Activated B cell treated with CpG ODN at 0.5 μM for 24 hours (primary cell): Measurements from ENCODE around the gene ZNF672. TPM values are rescaled to one million over a fixed set of nuclear protein-coding genes. Genes with fewer than 3 reads are reported as not detected.

Source experiments
- ATAC-seq: fragments of 200-7000 bp; cut with Tn5 transposase; one replicate; pipeline ENCODE4 v1.10.0; 2021; ENCODE audit warnings: low read depth, mild to moderate bottlenecking, moderate library complexity
- CTCF ChIA-PET: fragments of 350-600 bp; sonication (Branson Sonifier 250); formaldehyde crosslinking; loops from one replicate; lab custom pipeline; 2021; ENCODE audit warnings: antibody characterized with exemption; lab: Charles Lee
- POLR2A ChIA-PET: fragments of 350-600 bp; sonication (Branson Sonifier 250); formaldehyde crosslinking; loops from one replicate; lab custom pipeline; 2021; ENCODE audit warnings: antibody characterized with exemption; lab: Charles Lee
- DNase-seq: peaks from one replicate; pipeline ENCODE4 v3.0.0; 2022
- H3K27ac Mint-ChIP-seq: one replicate; pipeline ENCODE4 v1.8.0; 2020; ENCODE audit warnings: mixed read lengths
- H3K27me3 Mint-ChIP-seq: one replicate; pipeline ENCODE4 v1.8.0; 2021; ENCODE audit warnings: mixed read lengths
- H3K36me3 Mint-ChIP-seq: one replicate; pipeline ENCODE4 v1.8.0; 2021; ENCODE audit warnings: low read depth, mixed read lengths
- H3K4me1 Mint-ChIP-seq: one replicate; pipeline ENCODE4 v1.8.0; 2021; ENCODE audit warnings: mixed read lengths
- H3K4me3 Mint-ChIP-seq: one replicate; pipeline ENCODE4 v1.8.0; 2020; ENCODE audit warnings: mild to moderate bottlenecking, mixed read lengths
- H3K9me3 Mint-ChIP-seq: one replicate; pipeline ENCODE4 v1.8.0; 2020; ENCODE audit warnings: mixed read lengths
- intact Hi-C: fragments of 100-400 bp; cut with micrococcal nuclease; formaldehyde crosslinking; loops from one replicate; pipeline ENCODE4 v1.15.1; 2024
- total RNA-seq: library from RNA; stranded (reverse); gene quantifications from 2 replicates; pipeline ENCODE4 v1.2.3, GENCODE V29; 2022
- TF ChIP-seq, protein P1 (sequence below): fragments of 200-600 bp; IDR thresholded peaks from one replicate; pipeline ENCODE4 v1.8.0; 2022; ENCODE audit warnings: antibody characterized with exemption, mild to moderate bottlenecking

Gene ZNF672
- total RNA-seq, 1 donor from 2014 or later = 47.0 TPM

DNA sequence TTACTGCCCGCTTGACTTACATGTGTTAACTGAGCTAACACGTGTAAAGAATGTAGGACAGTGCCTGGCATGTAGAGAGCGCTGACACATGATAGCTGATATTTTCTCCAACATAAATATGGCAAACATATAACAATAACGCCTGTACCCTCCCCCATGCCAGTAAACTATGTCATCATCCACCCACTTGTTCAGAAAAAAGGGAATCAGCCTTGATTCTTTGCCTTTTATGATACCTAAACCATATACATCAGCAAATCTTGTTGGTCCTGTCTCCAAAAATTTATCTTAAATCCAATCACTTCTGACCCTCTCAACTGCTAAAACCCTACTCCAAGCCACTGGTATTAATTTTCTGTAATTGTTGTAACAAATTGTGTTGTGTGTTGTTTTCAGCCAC, 22.0 kb downstream of the ZNF672 start:
- intact Hi-C loops = no loop called here
- CTCF ChIA-PET = interaction anchor here (0.9 to 3.2 kb wide), 5 partner anchors 14 to 46 kb away, joined by 3 to 31 read pairs (median 7); partner anchors contain the start of genes PGBD2 and ZNF672
- POLR2A ChIA-PET = interaction anchor here (2.6 to 7.1 kb wide), 5 partner anchors 14 to 46 kb away, joined by 19 to 250 read pairs (median 46); partner anchors contain the start of genes PGBD2, SH3BP5L and ZNF672
- no peaks in the 10 kb centered on the region for H3K27me3 Mint-ChIP-seq
- H3K4me1 Mint-ChIP-seq = peaks cover 49% of the 10 kb centered on the region
- peaks cover 10% of the 10 kb centered on the region for H3K36me3 Mint-ChIP-seq
- H3K4me3 Mint-ChIP-seq = peak overlapping the region; percentile 87
- TF ChIP-seq, protein P1, sequence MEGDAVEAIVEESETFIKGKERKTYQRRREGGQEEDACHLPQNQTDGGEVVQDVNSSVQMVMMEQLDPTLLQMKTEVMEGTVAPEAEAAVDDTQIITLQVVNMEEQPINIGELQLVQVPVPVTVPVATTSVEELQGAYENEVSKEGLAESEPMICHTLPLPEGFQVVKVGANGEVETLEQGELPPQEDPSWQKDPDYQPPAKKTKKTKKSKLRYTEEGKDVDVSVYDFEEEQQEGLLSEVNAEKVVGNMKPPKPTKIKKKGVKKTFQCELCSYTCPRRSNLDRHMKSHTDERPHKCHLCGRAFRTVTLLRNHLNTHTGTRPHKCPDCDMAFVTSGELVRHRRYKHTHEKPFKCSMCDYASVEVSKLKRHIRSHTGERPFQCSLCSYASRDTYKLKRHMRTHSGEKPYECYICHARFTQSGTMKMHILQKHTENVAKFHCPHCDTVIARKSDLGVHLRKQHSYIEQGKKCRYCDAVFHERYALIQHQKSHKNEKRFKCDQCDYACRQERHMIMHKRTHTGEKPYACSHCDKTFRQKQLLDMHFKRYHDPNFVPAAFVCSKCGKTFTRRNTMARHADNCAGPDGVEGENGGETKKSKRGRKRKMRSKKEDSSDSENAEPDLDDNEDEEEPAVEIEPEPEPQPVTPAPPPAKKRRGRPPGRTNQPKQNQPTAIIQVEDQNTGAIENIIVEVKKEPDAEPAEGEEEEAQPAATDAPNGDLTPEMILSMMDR = no peak
- DNase-seq = no peak
- no peak for ATAC-seq
- H3K27ac Mint-ChIP-seq = peak overlapping the region; percentile 97
- no peaks in the 10 kb centered on the region for H3K9me3 Mint-ChIP-seq

DNA sequence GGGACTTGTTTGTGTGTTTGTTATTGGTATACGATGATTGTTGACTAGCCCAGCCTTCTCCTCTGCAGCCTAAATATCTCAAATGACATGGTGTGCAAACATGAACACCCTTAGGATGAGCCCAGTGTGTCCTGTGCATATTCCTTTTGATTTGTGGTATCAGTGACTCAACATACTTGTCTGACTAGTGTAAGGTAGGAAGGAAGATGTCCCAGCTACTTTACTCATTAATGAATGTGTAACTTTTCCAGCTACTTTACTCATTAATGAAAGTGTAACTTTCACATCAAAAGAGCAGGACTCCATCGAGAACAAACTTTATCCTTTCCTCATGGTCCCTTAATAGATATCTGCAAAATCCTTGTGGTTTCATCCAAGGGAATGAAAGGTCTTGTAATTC, 23.6 kb downstream of the ZNF672 start:
- no peak overlapping the region for H3K27ac Mint-ChIP-seq
- POLR2A ChIA-PET = interaction anchor here (0.6 to 7.1 kb wide), 5 partner anchors 12 to 56 kb away, joined by 3 to 250 read pairs (median 9); partner anchors contain the start of genes SH3BP5L and ZNF672
- peaks cover 47% of the 10 kb centered on the region for H3K4me1 Mint-ChIP-seq
- peaks cover 3% of the 10 kb centered on the region for H3K36me3 Mint-ChIP-seq
- TF ChIP-seq, protein P1 = no peak
- no peaks in the 10 kb centered on the region for H3K27me3 Mint-ChIP-seq
- no peaks in the 10 kb centered on the region for H3K9me3 Mint-ChIP-seq
- CTCF ChIA-PET = no interaction called here
- ATAC-seq (no peak), DNase-seq (no peak)
- no peak overlapping the region for H3K4me3 Mint-ChIP-seq
- intact Hi-C loops = no loop called here

DNA sequence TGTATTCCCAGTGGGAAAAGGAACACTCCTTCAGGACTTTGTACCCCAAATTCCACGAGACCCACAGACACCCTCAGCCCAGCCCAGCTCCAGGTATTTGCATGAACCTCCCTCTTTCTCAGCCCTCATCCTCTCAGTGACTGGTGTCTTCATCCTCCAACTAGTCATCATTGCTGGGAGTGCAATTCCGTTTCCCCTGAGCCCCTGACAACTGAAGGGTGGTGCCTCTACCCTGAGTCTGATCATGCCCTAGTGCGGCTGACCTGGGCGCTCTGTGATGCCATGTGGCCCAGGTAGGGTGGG, 24.6 kb downstream of the ZNF672 start:
- H3K4me3 Mint-ChIP-seq = peak overlapping the region; percentile 90
- DNase-seq (no peak), ATAC-seq (peak; percentile 1)
- intact Hi-C loops = no loop called here
- no peaks in the 10 kb centered on the region for H3K27me3 Mint-ChIP-seq
- H3K36me3 Mint-ChIP-seq = peaks cover 3% of the 10 kb centered on the region
- H3K9me3 Mint-ChIP-seq = no peaks in the 10 kb centered on the region
- TF ChIP-seq, protein P1 = no peak
- peak overlapping the region; percentile 77 for H3K27ac Mint-ChIP-seq
- ChIA-PET CTCF (no interaction called here), POLR2A (interaction anchor here (1.0 to 7.1 kb wide), 5 partner anchors 11 to 57 kb away, joined by 4 to 250 read pairs (median 9); partner anchors contain the start of genes PGBD2, SH3BP5L and ZNF672)
- peaks cover 44% of the 10 kb centered on the region for H3K4me1 Mint-ChIP-seq

DNA sequence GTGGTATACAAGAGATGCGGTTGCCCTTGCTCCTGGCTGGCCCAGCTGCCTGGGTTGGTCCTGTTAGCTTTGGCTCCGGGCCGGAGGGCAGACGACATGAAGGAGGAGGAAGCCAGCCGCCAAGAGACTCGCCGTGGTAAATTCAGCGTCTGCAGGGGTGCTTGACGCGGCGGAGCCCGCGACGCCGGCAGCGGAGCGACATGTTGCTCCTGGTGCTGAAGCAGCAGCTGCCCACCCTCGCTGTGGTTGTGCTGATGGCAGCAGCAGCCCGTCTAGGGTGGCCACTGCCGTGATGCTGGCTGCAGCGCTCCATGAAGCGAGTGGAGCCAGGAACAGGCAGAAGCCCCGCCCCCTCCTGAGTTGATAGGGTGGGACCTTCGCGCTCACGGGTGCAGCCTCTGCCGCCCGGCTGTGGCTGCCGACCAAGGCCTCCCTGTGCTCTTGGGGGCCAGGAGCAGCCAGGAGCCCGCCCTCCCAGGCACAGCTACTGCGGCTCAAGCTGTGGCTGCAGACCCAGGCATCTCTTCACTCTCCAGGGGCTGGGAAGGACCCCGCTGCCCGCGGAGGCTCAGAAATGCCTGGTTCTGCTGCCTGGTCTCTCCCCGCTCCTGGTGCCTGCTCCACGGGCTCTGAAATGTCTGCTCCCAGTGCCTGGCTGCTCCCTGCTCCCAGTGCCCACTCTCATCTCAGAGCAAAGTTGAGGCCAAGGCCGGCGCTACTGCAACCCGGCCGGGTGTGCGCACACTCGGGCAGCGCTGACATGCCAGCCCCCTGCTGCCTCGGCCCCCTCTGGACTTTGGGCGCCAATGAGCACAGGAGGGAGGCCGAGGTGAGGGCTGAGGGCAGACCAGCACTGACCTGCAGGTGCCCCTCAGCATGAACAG, 25.2 kb downstream of the ZNF672 start:
- TF ChIP-seq, protein P1 = no peak
- Mint-ChIP-seq H3K27ac (peak overlapping the region; percentile 77), H3K4me3 (peak overlapping the region; percentile 90), H3K4me1 (peaks cover 38% of the 10 kb centered on the region), H3K9me3 (no peaks in the 10 kb centered on the region), H3K27me3 (no peaks in the 10 kb centered on the region), H3K36me3 (peaks cover 3% of the 10 kb centered on the region)
- POLR2A ChIA-PET = interaction anchor here (1.5 to 7.1 kb wide), 4 partner anchors 10 to 58 kb away, joined by 4 to 250 read pairs (median 38); partner anchors contain the start of genes PGBD2 and ZNF672
- peak; percentile 67 for DNase-seq
- intact Hi-C loops = loop anchor here (1.0 kb wide), 2 partner anchors 10 to 37 kb away; no protein-coding TSS in a partner anchor
- CTCF ChIA-PET = no interaction called here
- peak; percentile 51 for ATAC-seq

DNA sequence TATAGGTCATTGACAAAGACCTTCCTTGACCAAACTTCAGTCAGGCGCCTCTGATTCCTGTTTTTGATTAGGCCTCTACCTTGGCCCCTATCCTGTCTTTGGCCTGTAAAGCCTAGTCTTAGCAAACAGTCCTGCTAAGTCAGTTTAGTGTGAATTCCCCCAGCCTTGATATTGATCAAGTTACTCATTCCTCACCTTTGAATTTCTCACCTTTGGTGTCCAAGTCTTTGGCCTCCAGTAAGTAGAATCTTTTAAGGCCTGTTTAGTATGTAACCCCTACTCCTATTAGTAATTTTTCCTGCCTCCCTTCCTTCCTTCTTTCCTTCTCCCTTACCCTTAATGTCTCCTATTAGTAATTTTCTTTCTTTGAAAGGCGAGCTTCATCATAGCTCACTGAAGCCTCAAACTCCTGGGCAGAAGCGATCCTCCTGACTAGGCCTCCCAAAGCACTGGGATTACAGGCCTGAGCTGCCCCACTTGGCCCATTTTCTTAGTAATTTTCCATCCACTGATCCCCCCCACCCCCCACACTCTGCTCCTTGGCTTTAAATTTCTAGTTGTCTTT, 33.9 kb downstream of the ZNF672 start:
- CTCF ChIA-PET = no interaction called here
- Mint-ChIP-seq H3K36me3 (peaks cover 11% of the 10 kb centered on the region), H3K27me3 (peaks cover 8% of the 10 kb centered on the region), H3K4me3 (no peak overlapping the region), H3K4me1 (peaks cover 19% of the 10 kb centered on the region), H3K9me3 (no peaks in the 10 kb centered on the region), H3K27ac (no peak overlapping the region)
- ATAC-seq (no peak), DNase-seq (no peak)
- TF ChIP-seq, protein P1 = no peak
- POLR2A ChIA-PET = interaction anchor here (0.6 to 3.8 kb wide), 3 partner anchors 11 to 18 kb away, joined by 3 to 68 read pairs (median 3); partner anchors contain the start of gene ZNF692
- intact Hi-C loops = no loop called here
